Body of pancreas (tissue), 4 donors: ENCODE results near the gene SPATA13. TPM values are rescaled to one million over a fixed set of nuclear protein-coding genes. Genes with fewer than 3 reads are reported as not detected.
A peak's percentile ranks its signal among the peaks of the same experiment; 100 is the strongest.

Source experiments
- ATAC-seq: fragments of 150-250 bp; one replicate; pipeline ENCODE4 v1.9.1; 2016
- DNase-seq, 4 donors: peaks; one replicate each; pipeline ENCODE4 v3.0.0-alpha.2; 2019
- H3K27ac ChIP-seq, 4 donors: fragments of 200-600 bp; sonication (generic); 1 replicate in 3 of 4; 2 replicates in 1 of 4; pipeline versions ENCODE4 v1.5.1 to v1.6.1; 2016 to 2019; ENCODE audit warnings: mild to moderate bottlenecking in 1 of 4, mixed read lengths in 1 of 4, moderate library complexity in 1 of 4
- H3K27me3 ChIP-seq, 2 donors: fragments of 200-600 bp; sonication (generic); one replicate each; pipeline ENCODE4 v1.6.0; 2016; ENCODE audit warnings: mild to moderate bottlenecking in 1 of 2
- H3K36me3 ChIP-seq, 2 donors: fragments of 200-600 bp; sonication (generic); replicated peaks in 1 of 2; 2 replicates each; pipeline ENCODE4 v1.5.1; 2016; ENCODE audit warnings: low read depth in 2 of 2; ENCODE audit not compliant: insufficient read depth in 1 of 2
- H3K4me1 ChIP-seq: fragments of 200-600 bp; sonication (generic); one replicate; pipeline ENCODE4 v1.6.0; 2016
- H3K4me3 ChIP-seq, 2 donors: fragments of 200-600 bp; sonication (generic); 1 replicate in 1 of 2; 2 replicates in 1 of 2; pipeline ENCODE4 v1.5.1; 2016 to 2019
- H3K9me3 ChIP-seq, 3 donors: fragments of 200-600 bp; sonication (generic); 1 replicate in 2 of 3; 2 replicates in 1 of 3; pipeline ENCODE4 v1.5.1; 2016
- POLR2A ChIP-seq, 3 donors: fragments of 450-650 bp; IDR thresholded peaks; one replicate each; pipeline ENCODE4 v1.6.1; 2016; ENCODE audit warnings: antibody characterized with exemption in 3 of 3, mild to moderate bottlenecking in 2 of 3
- WGBS, 2 donors: methylation state at CpG; one replicate each; pipeline ENCODE4 v1.1.5; 2017; 5-methylcytosine and 5-hydroxymethylcytosine counted together
- intact Hi-C: fragments of 100-400 bp; cut with DNase I; formaldehyde crosslinking; loops from one replicate; pipeline ENCODE4 v1.15.1; 2023
- total RNA-seq, 2 donors: library from RNA; depleted of rRNA; stranded (reverse); fragments of >200 nt; gene quantifications; one replicate each; pipeline ENCODE4 v1.1.0, GENCODE V29; 2016
- TF ChIP-seq, protein P1 (sequence below), 7 experiments: fragments of 450-650 bp in 4 of 7; fragments of 200-600 bp in 3 of 7; sonication (generic) in 3 of 7; IDR thresholded peaks; one replicate each; pipeline ENCODE4 v1.5.1; 2016 to 2019; ENCODE audit warnings: antibody characterized with exemption in 7 of 7

SPATA13 gene
- 100 to 1,000 TPM in 1 of 2 donors, 10 to 100 TPM in 1; 83.3 to 359 TPM for total RNA-seq

GRCh38 chr13:24160458-24161009 lies at the start of gene SPATA13:
TSS of gene SPATA13 (plus strand) at chr13:24160720. CDS start at chr13:24222930, 62,210 bp downstream.
- Histone ChIP-seq H3K27me3 (no peaks in the 10 kb centered on the region), H3K4me1 (peaks cover 43% of the 10 kb centered on the region), H3K9me3 (no peaks in the 10 kb centered on the region), H3K27ac (peak within 1 kb of the TSS; percentile 97 to 100 (median 98)), H3K4me3 (peak within 1 kb of the TSS; percentile 74 to 97), H3K36me3 (peaks cover 0 to 2% of the 10 kb centered on the region in 2 donors)
- intact Hi-C loops = loop anchor here (5.0 to 10.0 kb wide), 2 partner anchors 57 to 106 kb away; no protein-coding TSS in a partner anchor
- ATAC-seq = peak; percentile 90
- TF ChIP-seq, protein P1, sequence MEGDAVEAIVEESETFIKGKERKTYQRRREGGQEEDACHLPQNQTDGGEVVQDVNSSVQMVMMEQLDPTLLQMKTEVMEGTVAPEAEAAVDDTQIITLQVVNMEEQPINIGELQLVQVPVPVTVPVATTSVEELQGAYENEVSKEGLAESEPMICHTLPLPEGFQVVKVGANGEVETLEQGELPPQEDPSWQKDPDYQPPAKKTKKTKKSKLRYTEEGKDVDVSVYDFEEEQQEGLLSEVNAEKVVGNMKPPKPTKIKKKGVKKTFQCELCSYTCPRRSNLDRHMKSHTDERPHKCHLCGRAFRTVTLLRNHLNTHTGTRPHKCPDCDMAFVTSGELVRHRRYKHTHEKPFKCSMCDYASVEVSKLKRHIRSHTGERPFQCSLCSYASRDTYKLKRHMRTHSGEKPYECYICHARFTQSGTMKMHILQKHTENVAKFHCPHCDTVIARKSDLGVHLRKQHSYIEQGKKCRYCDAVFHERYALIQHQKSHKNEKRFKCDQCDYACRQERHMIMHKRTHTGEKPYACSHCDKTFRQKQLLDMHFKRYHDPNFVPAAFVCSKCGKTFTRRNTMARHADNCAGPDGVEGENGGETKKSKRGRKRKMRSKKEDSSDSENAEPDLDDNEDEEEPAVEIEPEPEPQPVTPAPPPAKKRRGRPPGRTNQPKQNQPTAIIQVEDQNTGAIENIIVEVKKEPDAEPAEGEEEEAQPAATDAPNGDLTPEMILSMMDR (IDR thresholded peaks at IDR 0.05) = peak in 3 of 7 experiments; percentile 7 to 20 (median 14)
- peak; percentile 95 to 98 (median 97) for TF ChIP-seq POLR2A (IDR thresholded peaks at IDR 0.05)
- peak; percentile 95 to 99 (median 98) for DNase-seq
- WGBS, 2 donors = 1% methylated on average over 18 to 44 of the region's 50 CpGs

DNA sequence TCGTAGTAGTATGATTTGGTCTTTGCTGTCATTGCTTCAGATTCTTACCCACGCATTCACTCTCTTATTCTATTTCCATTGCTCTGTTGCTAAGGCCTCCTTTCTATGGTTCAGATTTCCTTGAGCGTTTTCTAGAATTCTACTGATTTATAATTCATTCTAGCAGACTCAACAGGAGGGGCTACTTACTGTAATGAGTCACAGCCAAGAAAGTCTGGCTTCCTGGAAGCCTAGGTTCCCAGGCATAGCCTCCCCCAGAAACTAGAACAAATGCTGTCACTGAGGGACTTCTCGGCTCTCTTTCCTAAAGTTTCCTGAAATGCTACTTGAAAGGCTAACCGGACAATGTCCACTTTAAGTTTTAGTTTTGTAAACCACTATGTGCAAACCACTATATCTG lies 47.7 kb upstream of the SPATA13 start:
- TF ChIP-seq, protein P1 (IDR thresholded peaks at IDR 0.05) = no peak
- TF ChIP-seq POLR2A (IDR thresholded peaks at IDR 0.05) = no peak
- Histone ChIP-seq H3K27me3 (no peaks in the 10 kb centered on the region), H3K4me3 (no peak overlapping the region), H3K9me3 (no peaks in the 10 kb centered on the region), H3K36me3 (no peaks in the 10 kb centered on the region), H3K27ac (no peak overlapping the region), H3K4me1 (peaks cover 8% of the 10 kb centered on the region)
- 91 to 97% methylated on average over 5 of the region's 5 CpGs for WGBS, 2 donors
- intact Hi-C loops = no loop called here
- ATAC-seq (no peak), DNase-seq (no peak)

GRCh38 chr13:24115671-24116070 lies 44.8 kb upstream of the SPATA13 start:
- no peak overlapping the region for H3K27ac ChIP-seq

DNA sequence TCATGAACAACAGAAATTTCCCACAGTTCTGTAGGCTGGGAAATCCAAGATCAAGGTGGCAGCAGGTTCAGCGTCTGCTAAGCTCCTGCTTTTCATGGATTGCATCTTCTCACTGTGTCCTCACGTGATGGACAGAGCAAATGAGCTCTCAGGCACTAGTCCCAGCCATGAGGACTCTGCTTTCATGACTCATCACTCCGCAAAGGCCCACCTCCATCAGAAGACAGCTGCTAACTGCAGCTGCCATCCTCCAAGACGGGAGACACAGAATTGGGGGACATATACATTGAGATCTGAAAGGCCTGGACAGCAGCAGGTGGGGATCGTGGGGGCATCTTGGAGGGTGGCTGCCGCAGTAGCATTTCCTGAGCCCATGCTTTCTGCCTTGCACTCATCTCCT lies 44.4 kb upstream of the SPATA13 start:
- Histone ChIP-seq H3K27me3 (no peaks in the 10 kb centered on the region), H3K36me3 (no peaks in the 10 kb centered on the region), H3K27ac (no peak overlapping the region), H3K4me1 (peaks cover 10% of the 10 kb centered on the region), H3K4me3 (no peak overlapping the region), H3K9me3 (no peaks in the 10 kb centered on the region)
- intact Hi-C loops = no loop called here
- TF ChIP-seq, protein P1 (IDR thresholded peaks at IDR 0.05) = no peak
- no peak for TF ChIP-seq POLR2A (IDR thresholded peaks at IDR 0.05)
- DNase-seq (no peak), ATAC-seq (no peak)
- 93% methylated on average over 4 to 6 of the region's 6 CpGs for WGBS, 2 donors

More at GRCh38 chr13:24115671-24116070, 44.8 kb upstream of the SPATA13 start:
- peaks cover 10% of the 10 kb centered on the region for H3K4me1 ChIP-seq
- no peak overlapping the region for H3K4me3 ChIP-seq
- DNase-seq (no peak), ATAC-seq (no peak)
- WGBS, 2 donors = 96 to 98% methylated on average over 6 of the region's 6 CpGs
- no peaks in the 10 kb centered on the region for H3K9me3 ChIP-seq
- no peaks in the 10 kb centered on the region for H3K27me3 ChIP-seq
- no peaks in the 10 kb centered on the region for H3K36me3 ChIP-seq
- no peak for TF ChIP-seq POLR2A (IDR thresholded peaks at IDR 0.05)
- TF ChIP-seq, protein P1 (IDR thresholded peaks at IDR 0.05) = no peak
- intact Hi-C loops = no loop called here

DNA sequence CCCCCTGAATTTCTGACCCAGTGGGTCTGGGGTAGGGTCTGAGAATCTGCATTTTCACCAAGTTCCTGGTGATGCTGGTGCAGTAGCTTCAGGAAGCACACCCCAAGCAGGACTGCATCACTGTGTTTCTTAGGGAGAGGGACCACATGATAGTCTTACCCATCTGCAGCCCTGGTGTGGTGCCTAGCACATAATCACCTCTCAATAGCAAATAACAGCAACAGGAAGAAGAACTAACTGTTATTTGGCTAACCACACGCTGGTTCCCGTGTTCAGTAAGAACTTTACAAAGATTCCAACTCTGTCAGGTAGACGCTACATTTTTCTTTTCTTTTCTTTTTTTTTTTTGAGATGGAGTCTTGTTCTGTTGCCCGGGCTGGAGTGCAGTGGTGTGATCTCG lies 41.9 kb upstream of the SPATA13 start:
- 91 to 93% methylated on average over 5 of the region's 5 CpGs for WGBS, 2 donors
- no peaks in the 10 kb centered on the region for H3K36me3 ChIP-seq
- intact Hi-C loops = no loop called here
- no peak overlapping the region for H3K4me3 ChIP-seq
- DNase-seq = no peak
- peaks cover 10% of the 10 kb centered on the region for H3K4me1 ChIP-seq
- H3K27me3 ChIP-seq = no peaks in the 10 kb centered on the region
- H3K27ac ChIP-seq = no peak overlapping the region
- H3K9me3 ChIP-seq = no peaks in the 10 kb centered on the region
- no peak for ATAC-seq
- TF ChIP-seq, protein P1 (IDR thresholded peaks at IDR 0.05) = no peak
- no peak for TF ChIP-seq POLR2A (IDR thresholded peaks at IDR 0.05)
